Chondrocyte (in vitro differentiated cells): ENCODE data around the gene COPZ2. TPM values are rescaled to one million over a fixed set of nuclear protein-coding genes. Genes with fewer than 3 reads are reported as not detected.
A peak's percentile ranks its signal among the peaks of the same experiment; 100 is the strongest.

Experiments used
- DNase-seq: peaks from one replicate; pipeline ENCODE4 v3.0.0; 2021; ENCODE audit warnings: mixed read lengths, low spot score
- H3K27ac Mint-ChIP-seq: one replicate; pipeline ENCODE4 v1.8.0; 2021; ENCODE audit warnings: mild to moderate bottlenecking, moderate library complexity, mixed read lengths; ENCODE audit not compliant: unreplicated experiment
- H3K27me3 Mint-ChIP-seq: 2 replicates; pipeline ENCODE4 v1.8.0; 2021; ENCODE audit warnings: low read depth, mixed read lengths
- H3K36me3 Mint-ChIP-seq: 2 replicates; pipeline ENCODE4 v1.8.0; 2021; ENCODE audit warnings: low read depth, mixed read lengths
- H3K4me1 Mint-ChIP-seq: 2 replicates; pipeline ENCODE4 v1.8.0; 2021; ENCODE audit warnings: low read depth, mild to moderate bottlenecking, mixed read lengths
- H3K4me3 Mint-ChIP-seq: one replicate; pipeline ENCODE4 v1.8.0; 2021; ENCODE audit warnings: mild to moderate bottlenecking, moderate library complexity, mixed read lengths; ENCODE audit not compliant: unreplicated experiment
- H3K9me3 Mint-ChIP-seq: 2 replicates; pipeline ENCODE4 v1.8.0; 2021; ENCODE audit warnings: low read depth, mixed read lengths
- CTCF ChIP-seq: fragments of 200-600 bp; sonication (generic); IDR thresholded peaks from 2 replicates; pipeline ENCODE4 v1.5.0; 2021; ENCODE audit warnings: antibody characterized with exemption, mild to moderate bottlenecking, moderate library complexity
- total RNA-seq: library from RNA; stranded (reverse); gene quantifications from 3 replicates; pipeline ENCODE4 v1.2.1, GENCODE V29; 2021

The COPZ2 gene
- total RNA-seq, 1 donor from 2014 or later: 219 TPM

- Mint-ChIP-seq H3K4me1 (peaks cover 79% of the 10 kb centered on the region), H3K36me3 (peaks cover 20% of the 10 kb centered on the region), H3K4me3 (peak overlapping the region; percentile 94), H3K27me3 (no peaks in the 10 kb centered on the region), H3K27ac (peak overlapping the region; percentile 100), H3K9me3 (no peaks in the 10 kb centered on the region)
- no peak for DNase-seq
- no peak for TF ChIP-seq CTCF
Measured at GRCh38 chr17:48051283-48051682, 13.7 kb upstream of the COPZ2 start.

DNA sequence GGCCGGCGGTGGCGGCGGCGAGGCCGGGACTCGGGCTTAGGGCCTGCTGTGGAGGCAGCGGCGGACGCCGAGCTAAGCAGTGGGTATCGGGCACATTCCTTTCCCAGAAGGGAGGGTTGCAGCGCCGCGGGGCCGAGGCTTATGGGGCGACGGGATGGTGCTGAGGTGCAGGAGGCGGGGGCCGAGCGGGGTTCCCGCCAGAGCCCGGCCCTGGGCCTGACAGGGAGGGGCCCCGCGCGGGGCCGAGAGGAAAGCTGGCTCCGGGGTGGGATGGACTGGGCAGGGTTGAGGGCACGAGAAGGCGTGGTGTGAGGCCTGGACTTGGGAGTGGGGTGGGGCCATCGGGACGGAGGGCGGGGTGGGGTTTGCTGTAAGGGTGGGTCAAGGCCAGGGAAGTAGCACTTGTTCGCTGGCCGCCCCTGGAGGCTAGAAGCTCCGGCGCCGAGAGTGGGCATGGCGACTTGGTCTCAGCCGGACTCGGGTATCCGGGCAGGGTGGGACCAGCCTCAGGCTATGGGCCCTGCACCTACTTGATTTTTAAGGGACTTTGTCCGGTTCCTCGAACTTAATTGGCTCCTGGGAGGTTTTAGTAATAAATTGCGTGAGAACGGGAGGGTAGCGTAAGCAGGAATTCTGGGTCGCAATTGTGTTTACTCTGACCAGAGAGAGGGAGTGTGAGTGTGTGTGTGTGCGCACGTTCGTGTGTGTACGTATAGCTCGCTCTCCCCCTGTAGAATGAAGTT is 11.0 kb upstream of the COPZ2 start:
- TF ChIP-seq CTCF: peak; percentile 31
- peaks cover 12% of the 10 kb centered on the region for H3K36me3 Mint-ChIP-seq
- no peaks in the 10 kb centered on the region for H3K27me3 Mint-ChIP-seq
- H3K9me3 Mint-ChIP-seq: no peaks in the 10 kb centered on the region
- H3K27ac Mint-ChIP-seq: peak overlapping the region; percentile 100
- DNase-seq: peak; percentile 95
- H3K4me1 Mint-ChIP-seq: peaks cover 69% of the 10 kb centered on the region
- peak overlapping the region; percentile 94 for H3K4me3 Mint-ChIP-seq

- H3K4me3 Mint-ChIP-seq: peak within 1 kb of the TSS; percentile 94
- no peaks in the 10 kb centered on the region for H3K27me3 Mint-ChIP-seq
- no peak for TF ChIP-seq CTCF
- peak; percentile 100 for DNase-seq
- H3K27ac Mint-ChIP-seq: peak within 1 kb of the TSS; percentile 100
- peaks cover 62% of the 10 kb centered on the region for H3K4me1 Mint-ChIP-seq
- H3K36me3 Mint-ChIP-seq: peaks cover 11% of the 10 kb centered on the region
- no peaks in the 10 kb centered on the region for H3K9me3 Mint-ChIP-seq
Measured at GRCh38 chr17:48047741-48048383, 10.3 kb upstream of the COPZ2 start, which contains the start of gene NFE2L1. Gene NFE2L1 (plus strand): TSS chr17:48048359. CDS start chr17:48051119, 2,760 bp downstream.

- Mint-ChIP-seq H3K4me1 (peaks cover 55% of the 10 kb centered on the region), H3K36me3 (peaks cover 11% of the 10 kb centered on the region), H3K27me3 (no peaks in the 10 kb centered on the region), H3K27ac (peak overlapping the region; percentile 100), H3K4me3 (peak overlapping the region; percentile 94), H3K9me3 (no peaks in the 10 kb centered on the region)
- DNase-seq: no peak
- no peak for TF ChIP-seq CTCF
Measured at GRCh38 chr17:48047113-48047740, 9.6 kb upstream of the COPZ2 start.

DNA sequence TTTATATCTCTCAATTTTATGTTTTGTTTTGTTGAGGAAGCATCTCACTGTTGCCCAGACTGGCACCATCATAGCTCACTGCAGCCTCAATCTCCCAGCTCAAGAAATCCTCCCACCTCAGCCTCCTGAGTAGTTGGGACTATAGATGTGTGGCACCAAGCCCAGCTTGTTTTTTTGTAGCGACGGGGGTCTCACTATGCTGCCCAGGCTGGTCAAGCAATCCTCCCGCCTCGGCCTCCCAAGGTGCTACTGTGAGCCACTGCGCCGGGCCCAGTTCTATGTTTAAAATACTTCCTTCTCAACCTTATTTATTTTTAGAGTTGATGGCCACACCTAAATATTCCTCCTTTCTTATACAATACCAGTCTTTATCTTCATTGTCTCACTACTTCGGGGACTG is 8.7 kb upstream of the COPZ2 start:
- Mint-ChIP-seq H3K4me3 (peak overlapping the region; percentile 94), H3K4me1 (peaks cover 46% of the 10 kb centered on the region), H3K9me3 (no peaks in the 10 kb centered on the region), H3K27ac (peak overlapping the region; percentile 55), H3K27me3 (no peaks in the 10 kb centered on the region), H3K36me3 (peaks cover 5% of the 10 kb centered on the region)
- no peak for TF ChIP-seq CTCF
- peak; percentile 41 for DNase-seq
